Neuron (in vitro differentiated cells): Measurements from ENCODE around the gene MPZL3.
A peak's percentile ranks its signal among the peaks of the same experiment; 100 is the strongest.

Source experiments
- H2AFZ ChIP-seq: one replicate; pipeline ENCODE4 v1.6.1; 2013; ENCODE audit warnings: low read depth, mild to moderate bottlenecking, inconsistent platforms, low read length, moderate library complexity
- H3K27me3 ChIP-seq: one replicate; pipeline ENCODE4 v1.6.1; 2013; ENCODE audit warnings: low read length; ENCODE audit not compliant: insufficient read depth
- H3K36me3 ChIP-seq: one replicate; pipeline ENCODE4 v1.6.1; 2013; ENCODE audit warnings: low read length; ENCODE audit not compliant: insufficient read depth
- H3K4me1 ChIP-seq: one replicate; pipeline ENCODE4 v1.6.1; 2013; ENCODE audit warnings: low read length; ENCODE audit not compliant: insufficient read depth
- H3K4me3 ChIP-seq: 2 replicates; pipeline ENCODE4 v1.5.1; 2013; ENCODE audit warnings: mild to moderate bottlenecking, low read length, moderate library complexity
- H3K9me3 ChIP-seq: one replicate; pipeline ENCODE4 v1.6.1; 2013; ENCODE audit warnings: low read length

Gene MPZL3, protein sequence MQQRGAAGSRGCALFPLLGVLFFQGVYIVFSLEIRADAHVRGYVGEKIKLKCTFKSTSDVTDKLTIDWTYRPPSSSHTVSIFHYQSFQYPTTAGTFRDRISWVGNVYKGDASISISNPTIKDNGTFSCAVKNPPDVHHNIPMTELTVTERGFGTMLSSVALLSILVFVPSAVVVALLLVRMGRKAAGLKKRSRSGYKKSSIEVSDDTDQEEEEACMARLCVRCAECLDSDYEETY

DNA sequence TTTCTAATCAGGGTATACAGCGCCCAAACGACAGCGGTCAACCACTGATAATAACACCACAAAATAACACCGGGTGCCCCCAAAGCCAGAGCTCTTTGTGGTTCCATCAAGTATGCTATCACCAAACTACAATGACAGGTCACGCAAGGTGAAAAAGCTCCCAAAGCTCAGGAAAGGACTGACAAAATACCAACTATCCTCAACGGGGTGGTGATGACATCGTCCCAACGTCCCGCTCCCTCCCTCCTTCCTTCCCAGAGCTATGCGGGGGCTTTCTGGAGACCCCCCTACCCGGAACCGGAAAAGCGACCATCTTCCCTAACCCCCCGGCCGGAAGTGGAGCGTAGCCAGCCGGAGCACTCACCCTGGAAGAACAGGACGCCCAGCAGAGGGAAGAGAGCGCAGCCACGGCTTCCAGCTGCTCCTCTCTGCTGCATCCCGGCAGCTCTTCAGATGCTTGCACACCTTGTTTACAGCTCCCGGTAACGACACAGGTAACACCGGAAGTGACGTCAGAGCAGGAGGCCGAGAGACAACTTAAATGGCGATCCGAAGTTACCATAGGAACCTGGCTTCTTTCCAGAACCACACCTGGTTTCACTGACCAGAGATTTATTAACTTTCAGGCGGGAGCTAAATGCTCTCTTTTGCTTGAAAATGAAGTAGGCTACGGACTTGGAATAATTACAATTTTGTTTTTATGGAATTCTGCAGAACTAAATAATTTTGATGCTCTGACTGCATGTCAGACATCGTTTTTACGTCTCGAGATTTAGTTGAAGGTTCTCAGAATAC is at the start of gene MPZL3:
MPZL3 (minus strand) TSS at position 508 of the 795 bp plus-strand sequence; CDS start at position 437, 71 bp downstream.
- H3K4me3 ChIP-seq: peak within 1 kb of the TSS; percentile 97
- no peaks in the 10 kb centered on the region for H3K9me3 ChIP-seq
- H3K4me1 ChIP-seq: no peaks in the 10 kb centered on the region
- H3K36me3 ChIP-seq: no peaks in the 10 kb centered on the region
- peaks cover 14% of the 10 kb centered on the region for H3K27me3 ChIP-seq
- peak within 1 kb of the TSS; percentile 98 for H2AFZ ChIP-seq

- Histone ChIP-seq H3K9me3 (no peaks in the 10 kb centered on the region), H3K36me3 (no peaks in the 10 kb centered on the region), H2AFZ (no peak overlapping the region), H3K4me3 (no peak overlapping the region), H3K27me3 (peaks cover 35% of the 10 kb centered on the region), H3K4me1 (no peaks in the 10 kb centered on the region)
Measured at GRCh38 chr11:118301600-118302195, 49.5 kb upstream of the MPZL3 start.

GRCh38 chr11:118295815-118296454 is 43.8 kb upstream of the MPZL3 start:
- H3K4me3 ChIP-seq: no peak overlapping the region
- H3K4me1 ChIP-seq: no peaks in the 10 kb centered on the region
- no peaks in the 10 kb centered on the region for H3K9me3 ChIP-seq
- H3K36me3 ChIP-seq: no peaks in the 10 kb centered on the region
- no peak overlapping the region for H2AFZ ChIP-seq
- peaks cover 14% of the 10 kb centered on the region for H3K27me3 ChIP-seq

DNA sequence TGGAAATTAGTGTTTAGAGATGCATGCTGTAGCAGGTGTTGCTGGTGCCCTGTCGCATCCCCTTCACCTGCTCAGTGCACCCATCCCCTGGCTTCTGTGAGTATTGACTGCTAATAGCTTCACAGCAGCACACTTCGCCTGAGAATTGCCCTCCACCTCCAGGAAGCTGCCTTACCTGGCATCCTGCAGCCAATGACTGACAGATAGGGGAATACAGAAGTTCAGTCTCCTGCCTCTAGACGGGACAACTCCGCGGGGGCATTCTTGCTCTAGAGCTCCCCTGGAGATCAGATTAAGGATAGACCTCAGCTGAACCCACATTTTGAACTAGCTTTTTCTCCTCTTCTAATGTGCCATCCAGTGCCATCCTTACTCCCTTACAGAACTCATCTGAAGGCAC is 43.0 kb upstream of the MPZL3 start:
- peaks cover 10% of the 10 kb centered on the region for H3K27me3 ChIP-seq
- H3K4me3 ChIP-seq: no peak overlapping the region
- no peaks in the 10 kb centered on the region for H3K4me1 ChIP-seq
- no peak overlapping the region for H2AFZ ChIP-seq
- H3K9me3 ChIP-seq: no peaks in the 10 kb centered on the region
- H3K36me3 ChIP-seq: no peaks in the 10 kb centered on the region

- H3K36me3 ChIP-seq: no peaks in the 10 kb centered on the region
- peaks cover 8% of the 10 kb centered on the region for H3K27me3 ChIP-seq
- no peak overlapping the region for H2AFZ ChIP-seq
- no peaks in the 10 kb centered on the region for H3K9me3 ChIP-seq
- no peak overlapping the region for H3K4me3 ChIP-seq
- H3K4me1 ChIP-seq: no peaks in the 10 kb centered on the region
Measured at GRCh38 chr11:118294053-118294452, 41.9 kb upstream of the MPZL3 start.

GRCh38 chr11:118291477-118292135 is 39.4 kb upstream of the MPZL3 start:
- H2AFZ ChIP-seq: no peak overlapping the region
- H3K9me3 ChIP-seq: no peaks in the 10 kb centered on the region
- H3K4me3 ChIP-seq: no peak overlapping the region
- H3K4me1 ChIP-seq: no peaks in the 10 kb centered on the region
- H3K36me3 ChIP-seq: no peaks in the 10 kb centered on the region
- peaks cover 4% of the 10 kb centered on the region for H3K27me3 ChIP-seq

DNA sequence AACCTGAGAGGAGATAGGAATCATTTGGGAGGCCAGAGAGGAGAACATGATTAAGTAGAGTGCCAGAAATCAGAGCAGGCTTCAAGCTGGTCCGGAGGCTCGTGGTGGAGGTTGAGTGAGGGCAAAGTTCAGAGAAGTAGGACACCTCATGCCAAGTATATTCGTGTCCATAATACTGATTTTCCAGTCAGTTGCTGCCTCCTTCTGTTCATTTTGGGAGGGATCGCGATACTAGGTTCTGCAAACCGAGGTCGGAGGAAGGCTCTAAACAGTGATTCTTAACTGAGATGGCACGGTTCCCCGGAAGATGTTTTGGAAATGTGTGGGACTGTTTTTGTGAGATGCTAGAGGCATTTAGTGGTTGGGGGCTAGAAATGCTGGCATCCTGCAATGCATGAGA is 38.8 kb upstream of the MPZL3 start:
- Histone ChIP-seq H3K4me3 (no peak overlapping the region), H3K27me3 (peaks cover 4% of the 10 kb centered on the region), H3K36me3 (no peaks in the 10 kb centered on the region), H3K4me1 (no peaks in the 10 kb centered on the region), H2AFZ (no peak overlapping the region), H3K9me3 (no peaks in the 10 kb centered on the region)

DNA sequence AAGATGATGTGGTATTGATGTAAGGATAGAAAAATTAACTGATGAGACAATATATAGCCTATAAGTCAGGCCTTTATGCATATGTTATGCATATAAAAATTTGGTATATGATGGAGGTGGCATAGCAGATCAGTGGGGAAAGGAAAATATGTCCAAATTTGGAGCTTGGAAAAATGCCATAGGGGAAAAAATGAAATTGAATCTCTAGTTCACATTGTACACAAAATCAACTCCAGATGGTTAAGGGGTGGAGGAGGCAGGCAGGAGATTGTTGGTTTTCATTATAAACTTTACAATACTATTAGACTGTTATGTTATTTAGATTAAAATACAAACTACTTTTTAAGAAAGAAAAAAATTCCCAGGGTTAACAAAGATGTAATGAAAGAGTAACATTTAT is 37.2 kb upstream of the MPZL3 start:
- H3K36me3 ChIP-seq: no peaks in the 10 kb centered on the region
- no peak overlapping the region for H3K4me3 ChIP-seq
- peaks cover 4% of the 10 kb centered on the region for H3K27me3 ChIP-seq
- no peaks in the 10 kb centered on the region for H3K4me1 ChIP-seq
- no peaks in the 10 kb centered on the region for H3K9me3 ChIP-seq
- no peak overlapping the region for H2AFZ ChIP-seq

- H3K36me3 ChIP-seq: no peaks in the 10 kb centered on the region
- H2AFZ ChIP-seq: no peak overlapping the region
- H3K27me3 ChIP-seq: peaks cover 4% of the 10 kb centered on the region
- no peaks in the 10 kb centered on the region for H3K4me1 ChIP-seq
- no peaks in the 10 kb centered on the region for H3K9me3 ChIP-seq
- H3K4me3 ChIP-seq: no peak overlapping the region
Measured at GRCh38 chr11:118287006-118287405, 34.8 kb upstream of the MPZL3 start.

DNA sequence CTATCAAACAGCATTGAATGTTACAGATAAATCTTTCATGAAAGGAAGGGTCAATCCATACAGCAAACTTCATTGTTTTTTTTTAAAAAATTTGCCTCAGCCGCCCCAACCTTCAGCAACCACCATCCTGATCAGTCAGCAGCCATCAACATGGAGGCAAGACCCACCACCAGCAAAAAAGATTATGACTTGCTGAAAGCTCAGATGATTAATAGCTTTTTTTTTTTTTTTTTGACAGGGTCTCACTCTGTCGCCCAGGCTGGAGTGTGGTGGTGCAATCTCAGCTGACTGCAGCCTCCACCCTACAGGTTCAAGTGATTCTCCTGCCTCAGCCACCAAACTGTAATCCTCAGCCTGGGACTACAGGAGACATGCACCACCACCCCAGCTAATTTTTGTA is 34.4 kb upstream of the MPZL3 start:
- H3K9me3 ChIP-seq: no peaks in the 10 kb centered on the region
- no peak overlapping the region for H3K4me3 ChIP-seq
- no peaks in the 10 kb centered on the region for H3K4me1 ChIP-seq
- no peak overlapping the region for H2AFZ ChIP-seq
- H3K36me3 ChIP-seq: no peaks in the 10 kb centered on the region
- peaks cover 4% of the 10 kb centered on the region for H3K27me3 ChIP-seq

DNA sequence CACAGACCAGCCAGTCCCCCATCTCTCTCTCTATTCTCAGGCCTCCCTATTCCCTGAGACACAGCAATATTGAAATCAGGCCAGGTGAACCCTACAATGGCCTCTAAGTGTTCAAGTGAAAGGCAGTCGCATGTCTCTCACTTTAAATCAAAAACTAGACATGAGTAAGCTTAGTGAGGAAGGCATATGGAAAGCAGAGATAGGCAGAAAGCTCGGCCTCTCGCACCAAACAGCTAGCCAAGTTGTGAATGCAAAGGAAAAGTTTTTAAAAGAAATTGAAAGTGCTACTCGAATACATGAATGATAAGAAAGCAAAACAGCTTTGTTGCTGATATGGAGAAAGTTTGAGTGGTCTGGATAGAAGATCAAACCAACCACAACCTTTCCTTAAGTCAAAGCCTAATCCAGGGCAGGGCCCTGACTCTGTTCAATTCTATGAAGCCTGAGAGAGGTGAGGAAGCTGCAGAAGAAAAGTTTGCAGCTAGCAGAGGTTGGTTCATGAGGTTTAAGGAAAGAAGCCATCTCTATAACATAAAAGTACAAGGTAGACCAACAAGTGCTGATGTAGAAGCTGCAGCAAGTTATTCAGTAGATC is 31.7 kb upstream of the MPZL3 start:
- Histone ChIP-seq H3K4me1 (no peaks in the 10 kb centered on the region), H3K9me3 (no peaks in the 10 kb centered on the region), H3K4me3 (no peak overlapping the region), H3K27me3 (peaks cover 5% of the 10 kb centered on the region), H2AFZ (no peak overlapping the region), H3K36me3 (no peaks in the 10 kb centered on the region)

GRCh38 chr11:118283037-118283636 is 31.0 kb upstream of the MPZL3 start:
- H3K9me3 ChIP-seq: no peaks in the 10 kb centered on the region

More at GRCh38 chr11:118283037-118283636, 31.0 kb upstream of the MPZL3 start:
- Histone ChIP-seq H2AFZ (no peak overlapping the region), H3K27me3 (peaks cover 8% of the 10 kb centered on the region), H3K36me3 (no peaks in the 10 kb centered on the region), H3K4me3 (no peak overlapping the region), H3K4me1 (no peaks in the 10 kb centered on the region)
